Measurements from ENCODE around the gene TMPRSS13.

- TF ChIP-seq SUZ12 (IDR thresholded peaks at IDR 0.05) (no peak), BHLHE40 (IDR thresholded peaks at IDR 0.05; ENCODE audit: borderline replicate concordance) (no peak)
These were observed 12.2 kb downstream of the TMPRSS13 start for GRCh38 chr11:117916956-117917355.

All from HEK293T (cell line).